CD4-positive, alpha-beta T cell (primary cell): ENCODE data around the gene ZNF518A. TPM values are rescaled to one million over a fixed set of nuclear protein-coding genes. Genes with fewer than 3 reads are reported as not detected.

Experiments used
- ATAC-seq: fragments of 200-7000 bp; cut with Tn5 transposase; one replicate; pipeline ENCODE4 v1.10.0; 2022; ENCODE audit warnings: mild to moderate bottlenecking; ENCODE audit not compliant: poor library complexity
- CTCF ChIA-PET: fragments of 350-600 bp; sonication (Branson Sonifier 250); formaldehyde crosslinking; loops from one replicate; lab custom pipeline; 2021; ENCODE audit warnings: antibody characterized with exemption, inconsistent platforms; lab: Charles Lee
- POLR2A ChIA-PET: fragments of 350-600 bp; sonication (Branson Sonifier 250); formaldehyde crosslinking; loops from one replicate; lab custom pipeline; 2021; ENCODE audit warnings: antibody characterized with exemption, inconsistent platforms; lab: Charles Lee
- DNase-seq, 14 experiments: peaks; one replicate each; pipeline ENCODE4 v3.0.0-alpha.2; 2013 to 2020; ENCODE audit warnings: mixed read lengths in 2 of 14
- H3K27ac ChIP-seq, 2 donors: one replicate each; pipeline versions ENCODE4 v1.5.1 to v1.7.0; 2013; ENCODE audit warnings: low read length in 2 of 2, low read depth in 1 of 2, mild to moderate bottlenecking in 1 of 2
- H3K27me3 ChIP-seq, 2 experiments: 1 replicate in 1 of 2; 2 replicates in 1 of 2; pipeline versions ENCODE4 v1.6.1 to v1.7.0; 2013; ENCODE audit warnings: low read length in 2 of 2, control low read depth in 1 of 2, mild to moderate bottlenecking in 1 of 2, moderate library complexity in 1 of 2; ENCODE audit not compliant: insufficient read depth in 2 of 2, control insufficient read depth in 1 of 2
- H3K36me3 ChIP-seq: one replicate; pipeline ENCODE4 v1.6.1; 2013; ENCODE audit warnings: low read length, control low read depth; ENCODE audit not compliant: insufficient read depth
- H3K4me1 ChIP-seq: one replicate; pipeline ENCODE4 v1.6.1; 2013; ENCODE audit warnings: low read length, control low read depth; ENCODE audit not compliant: insufficient read depth
- H3K4me3 ChIP-seq: one replicate; pipeline ENCODE4 v1.5.1; 2013; ENCODE audit warnings: mild to moderate bottlenecking, low read length, moderate library complexity
- H3K9me3 ChIP-seq, 2 experiments: 1 replicate in 1 of 2; 2 replicates in 1 of 2; pipeline versions ENCODE4 v1.6.1 to v1.7.0; 2013; ENCODE audit warnings: low read length in 2 of 2, mild to moderate bottlenecking in 2 of 2, control low read depth in 1 of 2, moderate library complexity in 1 of 2; ENCODE audit not compliant: control insufficient read depth in 1 of 2, insufficient read depth in 1 of 2
- H3K27ac Mint-ChIP-seq: one replicate; pipeline ENCODE4 v1.8.0; 2020; ENCODE audit warnings: mixed read lengths
- H3K27me3 Mint-ChIP-seq: one replicate; pipeline ENCODE4 v1.8.0; 2021; ENCODE audit warnings: mixed read lengths
- H3K36me3 Mint-ChIP-seq: one replicate; pipeline ENCODE4 v1.8.0; 2021; ENCODE audit warnings: low read depth, mixed read lengths
- H3K4me1 Mint-ChIP-seq: one replicate; pipeline ENCODE4 v1.8.0; 2021; ENCODE audit warnings: low read depth, mixed read lengths
- H3K4me3 Mint-ChIP-seq: one replicate; pipeline ENCODE4 v1.8.0; 2020; ENCODE audit warnings: mild to moderate bottlenecking, mixed read lengths
- H3K9me3 Mint-ChIP-seq: one replicate; pipeline ENCODE4 v1.8.0; 2020; ENCODE audit warnings: mixed read lengths
- CTCF ChIP-seq: fragments of 200-600 bp; IDR thresholded peaks from one replicate; pipeline ENCODE4 v1.8.0; 2022; ENCODE audit warnings: antibody characterized with exemption, mild to moderate bottlenecking
- intact Hi-C, 2 experiments: fragments of 100-400 bp; cut with DNase I in 1 of 2; cut with micrococcal nuclease in 1 of 2; formaldehyde crosslinking; loops; one replicate each; pipeline versions ENCODE4 v1.15.1 to v1.9.0; 2023 to 2025; cut with DNase I, micrococcal nuclease
- total RNA-seq, 174 experiments: library from RNA in 2 of 174; stranded (reverse) in 2 of 174; gene quantifications; one replicate each; pipeline ENCODE4 v1.2.3 and lab custom pipeline; 2021 to 2026

Gene ZNF518A
- total RNA-seq, 2 experiments from 2014 or later, result 7.4 to 7.9 TPM

DNA sequence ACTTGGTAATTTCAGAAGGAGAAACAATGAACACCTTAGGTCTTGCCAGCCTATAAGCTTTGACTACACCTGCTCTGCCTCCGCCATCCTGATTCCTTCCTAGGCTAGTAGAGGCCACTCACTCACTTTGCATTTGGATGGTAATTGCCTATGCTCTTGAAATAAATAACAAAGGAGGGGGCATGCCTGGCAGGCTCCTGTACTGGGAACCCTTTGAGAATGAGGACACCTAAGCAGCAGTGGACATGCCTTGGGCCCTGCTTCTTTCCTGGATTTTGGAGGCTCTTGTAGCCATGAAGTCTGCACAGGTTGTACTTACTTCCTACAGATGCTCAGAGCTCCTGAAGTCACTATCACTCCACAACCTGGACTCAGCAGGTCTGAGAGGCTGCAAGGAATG is 75.5 kb downstream of the ZNF518A start:
- ChIA-PET CTCF (no interaction called here), POLR2A (no interaction called here)
- Histone ChIP-seq H3K9me3 (no peaks in the 10 kb centered on the region), H3K27me3 (no peaks in the 10 kb centered on the region), H3K4me1 (no peaks in the 10 kb centered on the region), H3K36me3 (no peaks in the 10 kb centered on the region), H3K4me3 (no peak overlapping the region), H3K27ac (no peak overlapping the region)
- Mint-ChIP-seq H3K4me3 (no peak overlapping the region), H3K4me1 (no peaks in the 10 kb centered on the region), H3K36me3 (no peaks in the 10 kb centered on the region), H3K27ac (no peak overlapping the region), H3K27me3 (no peaks in the 10 kb centered on the region), H3K9me3 (no peaks in the 10 kb centered on the region)
- DNase-seq (no peak), ATAC-seq (no peak)
- TF ChIP-seq CTCF, result no peak
- intact Hi-C loops, result no loop called here

DNA sequence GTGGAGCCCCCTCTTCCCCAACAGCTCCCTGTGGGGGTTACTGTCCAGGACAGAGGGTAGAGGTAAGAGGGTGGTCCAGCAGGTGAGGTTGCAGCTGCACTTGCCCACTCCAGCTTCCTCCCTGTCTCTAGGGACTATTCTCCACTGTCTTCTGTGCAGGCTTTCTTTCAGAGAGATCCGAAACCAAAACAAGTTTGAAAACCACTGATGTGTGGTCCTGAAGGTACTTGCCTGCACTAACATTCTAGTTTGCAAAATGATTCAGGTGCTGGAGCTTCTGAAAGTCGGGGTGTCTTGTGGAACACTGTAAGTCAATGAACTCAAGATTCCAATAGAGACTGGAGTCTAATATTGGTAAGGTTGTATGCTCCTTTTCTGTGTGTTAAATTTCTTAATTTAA is 78.2 kb downstream of the ZNF518A start:
- H3K36me3 ChIP-seq, result no peaks in the 10 kb centered on the region
- no peaks in the 10 kb centered on the region for H3K9me3 Mint-ChIP-seq
- H3K27me3 ChIP-seq, result peaks cover 0 to 3% of the 10 kb centered on the region in 2 experiments
- intact Hi-C loops, result no loop called here
- CTCF ChIA-PET, result no interaction called here
- no peak overlapping the region for H3K27ac Mint-ChIP-seq
- no peak overlapping the region for H3K4me3 ChIP-seq
- H3K4me1 ChIP-seq, result no peaks in the 10 kb centered on the region
- no peaks in the 10 kb centered on the region for H3K9me3 ChIP-seq
- TF ChIP-seq CTCF, result no peak
- POLR2A ChIA-PET, result no interaction called here
- no peaks in the 10 kb centered on the region for H3K4me1 Mint-ChIP-seq
- H3K27me3 Mint-ChIP-seq, result peaks cover 4% of the 10 kb centered on the region
- H3K27ac ChIP-seq, result no peak overlapping the region
- DNase-seq (no peak), ATAC-seq (no peak)
- H3K36me3 Mint-ChIP-seq, result no peaks in the 10 kb centered on the region
- H3K4me3 Mint-ChIP-seq, result no peak overlapping the region

DNA sequence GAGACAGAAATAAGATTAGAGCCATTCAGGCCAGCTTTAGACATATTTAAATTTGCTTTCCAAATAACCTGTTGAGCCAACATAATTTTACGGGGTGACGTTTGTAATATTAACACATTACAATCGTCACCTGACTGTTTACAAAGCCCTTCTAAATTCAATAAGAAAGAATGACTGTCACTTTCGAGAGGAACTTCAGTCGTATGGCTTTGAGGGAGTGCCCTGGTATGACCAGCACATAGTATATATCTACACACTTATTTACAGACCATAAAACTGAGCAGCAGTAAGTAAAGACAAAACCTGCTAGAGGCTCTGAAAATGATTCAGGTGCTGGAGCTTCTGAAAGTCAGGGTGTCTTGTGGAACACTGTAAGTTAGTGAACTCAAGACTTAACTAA is 78.8 kb downstream of the ZNF518A start:
- no peak for TF ChIP-seq CTCF
- POLR2A ChIA-PET, result no interaction called here
- intact Hi-C loops, result no loop called here
- H3K36me3 Mint-ChIP-seq, result no peaks in the 10 kb centered on the region
- H3K9me3 Mint-ChIP-seq, result no peaks in the 10 kb centered on the region
- H3K27me3 Mint-ChIP-seq, result peaks cover 5% of the 10 kb centered on the region
- no peak overlapping the region for H3K4me3 Mint-ChIP-seq
- no peak overlapping the region for H3K4me3 ChIP-seq
- DNase-seq (no peak), ATAC-seq (no peak)
- CTCF ChIA-PET, result interaction anchor here (1.6 kb wide), 1 partner anchor 20 kb away, joined by 4 read pairs; no protein-coding TSS in a partner anchor
- H3K36me3 ChIP-seq, result no peaks in the 10 kb centered on the region
- H3K9me3 ChIP-seq, result no peaks in the 10 kb centered on the region
- no peak overlapping the region for H3K27ac ChIP-seq
- H3K27ac Mint-ChIP-seq, result no peak overlapping the region
- peaks cover 0 to 4% of the 10 kb centered on the region in 2 experiments for H3K27me3 ChIP-seq
- H3K4me1 Mint-ChIP-seq, result no peaks in the 10 kb centered on the region
- H3K4me1 ChIP-seq, result no peaks in the 10 kb centered on the region
